ENCODE measurements around the gene RPL14.

DNA sequence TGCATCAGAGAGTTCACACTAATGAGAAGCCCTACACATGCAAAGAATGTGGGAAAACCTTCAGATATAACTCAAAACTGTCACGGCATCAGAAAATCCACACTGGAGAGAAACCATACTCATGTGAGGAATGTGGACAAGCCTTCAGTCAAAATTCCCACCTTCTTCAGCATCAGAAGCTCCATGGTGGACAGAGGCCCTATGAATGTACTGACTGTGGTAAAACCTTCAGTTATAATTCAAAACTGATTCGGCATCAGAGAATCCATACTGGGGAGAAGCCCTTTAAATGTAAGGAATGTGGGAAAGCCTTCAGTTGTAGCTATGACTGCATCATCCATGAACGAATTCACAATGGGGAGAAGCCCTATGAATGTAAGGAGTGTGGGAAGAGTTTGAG is 30.0 kb downstream of the RPL14 start:
- no peak for TF ChIP-seq CTCF (conservative IDR thresholded peaks at IDR 0.05; ENCODE audit: low read length)
- no peak for TF ChIP-seq EZH2phosphoT487 (IDR thresholded peaks at IDR 0.05; ENCODE audit: borderline replicate concordance)

All from Loucy (cell line).